Keratinocyte (primary cell): ENCODE results near the gene ZRANB1.

Experiments
- EZH2 ChIP-seq: IDR thresholded peaks from one replicate; pipeline ENCODE4 v1.6.1; 2012; ENCODE audit warnings: inconsistent platforms, mild to moderate bottlenecking, low read length, moderate library complexity
- TF ChIP-seq, protein P1 (sequence below), 3 experiments: IDR thresholded peaks in 1 of 3; conservative IDR thresholded peaks in 1 of 3; optimal IDR thresholded peaks in 1 of 3; 2 replicates in 2 of 3; 3 replicates in 1 of 3; pipeline versions ENCODE3 to v1.5.1; 2011; ENCODE audit warnings: low read length in 3 of 3, mild to moderate bottlenecking in 3 of 3, moderate library complexity in 2 of 3, control low read depth in 1 of 3, inconsistent platforms in 1 of 3; ENCODE audit not compliant: insufficient read depth in 2 of 3; ENCODE audit errors: extremely low read depth in 1 of 3

DNA sequence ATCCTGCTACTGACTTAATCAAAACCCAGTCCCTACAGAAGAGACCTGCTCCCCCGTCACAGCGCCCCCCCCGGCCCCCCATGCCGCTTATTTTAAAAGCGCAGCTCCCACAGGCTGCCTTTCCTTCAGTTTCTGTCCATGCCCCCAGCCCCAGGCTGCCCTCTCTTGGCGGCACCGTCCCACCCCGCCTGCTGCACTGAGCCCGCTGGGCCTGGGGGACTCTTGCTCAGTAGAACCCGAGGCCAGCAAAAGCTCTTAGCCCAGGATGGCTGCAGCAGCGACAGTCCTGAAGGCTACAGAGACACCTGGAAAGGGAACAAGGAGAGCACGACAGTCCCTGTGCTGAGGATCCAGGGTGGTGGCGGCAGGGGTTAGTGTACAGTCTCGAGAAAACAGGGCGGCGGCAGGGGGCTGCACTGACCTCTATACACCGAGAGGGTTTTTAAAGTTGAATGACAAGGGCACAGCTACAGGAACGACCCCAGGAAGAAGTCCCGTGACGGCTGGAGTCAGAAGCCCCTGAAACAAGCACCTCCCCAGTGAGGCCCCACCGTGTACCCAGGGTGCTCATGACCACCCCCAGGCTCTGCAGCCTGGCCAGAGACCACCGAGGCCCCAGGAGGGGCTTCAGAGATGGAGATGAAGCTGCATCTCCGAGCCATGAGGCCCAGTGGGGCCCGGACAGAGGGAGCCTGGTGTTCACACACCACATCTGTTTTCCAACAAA is 54.4 kb downstream of the ZRANB1 start:
- TF ChIP-seq, protein P1, sequence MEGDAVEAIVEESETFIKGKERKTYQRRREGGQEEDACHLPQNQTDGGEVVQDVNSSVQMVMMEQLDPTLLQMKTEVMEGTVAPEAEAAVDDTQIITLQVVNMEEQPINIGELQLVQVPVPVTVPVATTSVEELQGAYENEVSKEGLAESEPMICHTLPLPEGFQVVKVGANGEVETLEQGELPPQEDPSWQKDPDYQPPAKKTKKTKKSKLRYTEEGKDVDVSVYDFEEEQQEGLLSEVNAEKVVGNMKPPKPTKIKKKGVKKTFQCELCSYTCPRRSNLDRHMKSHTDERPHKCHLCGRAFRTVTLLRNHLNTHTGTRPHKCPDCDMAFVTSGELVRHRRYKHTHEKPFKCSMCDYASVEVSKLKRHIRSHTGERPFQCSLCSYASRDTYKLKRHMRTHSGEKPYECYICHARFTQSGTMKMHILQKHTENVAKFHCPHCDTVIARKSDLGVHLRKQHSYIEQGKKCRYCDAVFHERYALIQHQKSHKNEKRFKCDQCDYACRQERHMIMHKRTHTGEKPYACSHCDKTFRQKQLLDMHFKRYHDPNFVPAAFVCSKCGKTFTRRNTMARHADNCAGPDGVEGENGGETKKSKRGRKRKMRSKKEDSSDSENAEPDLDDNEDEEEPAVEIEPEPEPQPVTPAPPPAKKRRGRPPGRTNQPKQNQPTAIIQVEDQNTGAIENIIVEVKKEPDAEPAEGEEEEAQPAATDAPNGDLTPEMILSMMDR (optimal IDR thresholded peaks at IDR 0.05 in 1 of 3, IDR thresholded peaks at IDR 0.05 in 1 of 3, conservative IDR thresholded peaks at IDR 0.05 in 1 of 3; ENCODE audit: extremely low read depth in 1 of 3, insufficient read depth in 2 of 3, low read length in 3 of 3): no peak
- no peak for TF ChIP-seq EZH2
